Gastrocnemius medialis (tissue), 4 donors: ENCODE data around the gene ROBO1. TPM values are rescaled to one million over a fixed set of nuclear protein-coding genes. Genes with fewer than 3 reads are reported as not detected.
A peak's percentile ranks its signal among the peaks of the same experiment; 100 is the strongest.

ENCODE experiments used
- ATAC-seq, 2 donors: fragments of 150-250 bp; one replicate each; pipeline ENCODE4 v1.9.1; 2016
- DNase-seq, 2 donors: peaks; one replicate each; pipeline ENCODE4 v3.0.0-alpha.2; 2019
- H3K27ac ChIP-seq, 4 donors: fragments of 200-600 bp; sonication (generic); 1 replicate in 1 of 4; 2 replicates in 3 of 4; pipeline ENCODE4 v1.5.1; 2016 to 2018; ENCODE audit warnings: mild to moderate bottlenecking in 2 of 4, moderate library complexity in 1 of 4
- H3K27me3 ChIP-seq, 3 donors: fragments of 200-600 bp; sonication (generic) in 2 of 3; 1 replicate in 1 of 3; 2 replicates in 2 of 3; pipeline versions ENCODE4 v1.5.1 to v1.6.0; 2016 to 2019; ENCODE audit warnings: mild to moderate bottlenecking in 1 of 3, moderate library complexity in 1 of 3
- H3K36me3 ChIP-seq, 2 donors: fragments of 200-600 bp; sonication (generic) in 1 of 2; one replicate each; pipeline ENCODE4 v1.5.1; 2017 to 2018
- H3K4me1 ChIP-seq, 2 donors: fragments of 200-600 bp; sonication (generic) in 1 of 2; one replicate each; pipeline ENCODE4 v1.5.1; 2016 to 2017; ENCODE audit warnings: mild to moderate bottlenecking in 2 of 2
- H3K4me3 ChIP-seq, 4 donors: fragments of 200-600 bp; sonication (generic) in 3 of 4; 1 replicate in 1 of 4; 2 replicates in 3 of 4; pipeline ENCODE4 v1.5.1; 2016 to 2019; ENCODE audit warnings: mild to moderate bottlenecking in 2 of 4
- H3K9me3 ChIP-seq, 3 donors: fragments of 200-600 bp; sonication (generic) in 2 of 3; 1 replicate in 1 of 3; 2 replicates in 2 of 3; pipeline ENCODE4 v1.5.1; 2016 to 2019
- POLR2A ChIP-seq, 2 donors: fragments of 450-650 bp; IDR thresholded peaks; one replicate each; pipeline ENCODE4 v1.6.1; 2017; ENCODE audit warnings: antibody characterized with exemption in 2 of 2, mild to moderate bottlenecking in 2 of 2, moderate library complexity in 2 of 2
- in situ Hi-C, 4 donors: fragments of 200-750 bp; cut with MboI; loops; one replicate each; pipeline versions ENCODE4 v1.15.0 to v1.8.0; 2017; ENCODE audit warnings: low sequenced_read_pairs in 4 of 4
- intact Hi-C: fragments of 100-400 bp; cut with DNase I; formaldehyde crosslinking; loops from one replicate; pipeline ENCODE4 v1.15.1; 2023; ENCODE audit warnings: low total_unique reads
- total RNA-seq, 4 donors: library from RNA; depleted of rRNA; stranded (reverse); fragments of >200 nt; gene quantifications; one replicate each; pipeline versions ENCODE4 v1.1.0 to v1.2.3, GENCODE V29; 2016
- TF ChIP-seq, protein P1 (sequence below), 5 experiments: fragments of 450-650 bp in 3 of 5; fragments of 200-600 bp in 2 of 5; sonication (generic) in 2 of 5; IDR thresholded peaks in 4 of 5; conservative IDR thresholded peaks in 1 of 5; 1 replicate in 4 of 5; 2 replicates in 1 of 5; pipeline ENCODE4 v1.5.1; 2016 to 2019; ENCODE audit warnings: antibody characterized with exemption in 5 of 5, mild to moderate bottlenecking in 3 of 5, moderate library complexity in 3 of 5

The ROBO1 gene
- total RNA-seq, 4 donors from 2014 or later, result 4.2 to 16.0 (median 9.5) TPM

DNA sequence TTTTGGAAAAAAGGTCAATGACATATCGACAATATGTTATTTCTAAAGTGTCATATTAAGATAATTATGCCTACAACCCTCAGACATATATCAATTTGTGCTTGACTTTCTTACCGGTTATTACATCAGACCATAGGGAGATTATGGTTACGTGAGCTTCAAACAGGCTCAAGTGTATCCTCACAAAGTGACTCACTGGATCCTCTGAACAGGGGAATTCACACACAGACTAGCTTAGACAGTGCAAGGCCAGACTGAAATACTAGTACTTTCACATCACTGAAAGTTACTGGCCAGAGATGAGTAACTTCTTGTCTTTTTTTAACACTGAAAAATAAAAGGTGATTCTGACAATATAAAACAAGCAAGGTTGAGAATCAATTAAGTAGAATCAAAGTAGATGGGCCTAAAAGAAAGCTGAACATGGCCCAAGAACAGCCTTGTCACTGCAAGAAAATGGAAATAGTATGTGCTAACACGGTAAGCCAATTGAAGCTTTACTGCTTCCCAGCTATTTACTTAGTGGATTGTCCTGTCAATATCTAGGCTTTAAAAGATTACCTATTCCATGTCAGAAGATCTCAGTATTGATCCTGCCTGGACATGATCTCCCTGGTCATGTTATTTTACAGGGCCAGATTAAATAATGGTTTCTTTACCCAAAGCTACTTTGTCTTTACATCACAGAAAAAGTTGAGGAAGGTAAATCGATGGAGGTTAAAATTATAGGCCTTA lies 848.6 kb downstream of the ROBO1 start:
- in situ Hi-C loops, result no loop called here
- Histone ChIP-seq H3K36me3 (no peaks in the 10 kb centered on the region), H3K27ac (no peak overlapping the region), H3K4me3 (no peak overlapping the region), H3K9me3 (no peaks in the 10 kb centered on the region), H3K27me3 (no peaks in the 10 kb centered on the region), H3K4me1 (no peaks in the 10 kb centered on the region)
- DNase-seq (no peak), ATAC-seq (peak; percentile 75 to 96)
- TF ChIP-seq POLR2A (IDR thresholded peaks at IDR 0.05), result no peak
- TF ChIP-seq, protein P1, sequence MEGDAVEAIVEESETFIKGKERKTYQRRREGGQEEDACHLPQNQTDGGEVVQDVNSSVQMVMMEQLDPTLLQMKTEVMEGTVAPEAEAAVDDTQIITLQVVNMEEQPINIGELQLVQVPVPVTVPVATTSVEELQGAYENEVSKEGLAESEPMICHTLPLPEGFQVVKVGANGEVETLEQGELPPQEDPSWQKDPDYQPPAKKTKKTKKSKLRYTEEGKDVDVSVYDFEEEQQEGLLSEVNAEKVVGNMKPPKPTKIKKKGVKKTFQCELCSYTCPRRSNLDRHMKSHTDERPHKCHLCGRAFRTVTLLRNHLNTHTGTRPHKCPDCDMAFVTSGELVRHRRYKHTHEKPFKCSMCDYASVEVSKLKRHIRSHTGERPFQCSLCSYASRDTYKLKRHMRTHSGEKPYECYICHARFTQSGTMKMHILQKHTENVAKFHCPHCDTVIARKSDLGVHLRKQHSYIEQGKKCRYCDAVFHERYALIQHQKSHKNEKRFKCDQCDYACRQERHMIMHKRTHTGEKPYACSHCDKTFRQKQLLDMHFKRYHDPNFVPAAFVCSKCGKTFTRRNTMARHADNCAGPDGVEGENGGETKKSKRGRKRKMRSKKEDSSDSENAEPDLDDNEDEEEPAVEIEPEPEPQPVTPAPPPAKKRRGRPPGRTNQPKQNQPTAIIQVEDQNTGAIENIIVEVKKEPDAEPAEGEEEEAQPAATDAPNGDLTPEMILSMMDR (IDR thresholded peaks at IDR 0.05 in 4 of 5, conservative IDR thresholded peaks at IDR 0.05 in 1 of 5), result no peak
- intact Hi-C loops, result no loop called here

DNA sequence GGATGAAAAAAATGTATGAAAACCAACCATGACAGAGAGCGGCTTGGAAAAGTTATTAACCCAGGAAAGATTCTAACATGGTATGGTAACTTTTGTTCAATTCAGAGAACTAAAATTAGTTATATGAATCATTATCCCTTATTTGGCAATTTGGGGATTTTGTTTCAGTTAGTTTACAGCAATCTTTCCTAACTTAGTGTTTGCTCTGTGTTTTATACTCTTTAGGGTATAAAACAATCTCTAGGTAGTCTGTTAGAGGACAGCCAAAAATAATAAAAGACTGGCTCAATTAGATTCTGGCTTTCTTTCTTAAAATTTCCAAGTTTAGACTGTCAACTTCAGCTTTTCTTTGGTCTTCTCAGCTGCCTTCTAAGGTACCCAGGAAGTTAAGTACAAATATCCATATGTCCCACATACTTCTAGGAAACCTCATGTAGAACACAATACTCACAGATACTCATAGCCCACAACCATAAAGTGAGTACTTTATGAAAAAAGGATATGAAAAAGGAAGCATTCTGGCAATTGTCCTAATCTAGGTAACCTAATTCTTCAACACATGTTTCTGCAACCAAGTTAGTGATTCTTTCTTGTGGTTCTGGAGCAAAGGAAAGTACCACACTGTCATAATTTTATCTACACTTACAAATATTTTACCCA lies 849.3 kb downstream of the ROBO1 start:
- ATAC-seq (peak in 1 of 2 donors; percentile 38), DNase-seq (no peak)
- Histone ChIP-seq H3K27me3 (no peaks in the 10 kb centered on the region), H3K9me3 (no peaks in the 10 kb centered on the region), H3K4me3 (no peak overlapping the region), H3K4me1 (no peaks in the 10 kb centered on the region), H3K27ac (peak overlapping the region in 1 of 4 donors; percentile 4), H3K36me3 (no peaks in the 10 kb centered on the region)
- in situ Hi-C loops (no loop called here), intact Hi-C loops (no loop called here)
- TF ChIP-seq POLR2A (IDR thresholded peaks at IDR 0.05), result no peak
- TF ChIP-seq, protein P1 (IDR thresholded peaks at IDR 0.05 in 4 of 5, conservative IDR thresholded peaks at IDR 0.05 in 1 of 5), result no peak

DNA sequence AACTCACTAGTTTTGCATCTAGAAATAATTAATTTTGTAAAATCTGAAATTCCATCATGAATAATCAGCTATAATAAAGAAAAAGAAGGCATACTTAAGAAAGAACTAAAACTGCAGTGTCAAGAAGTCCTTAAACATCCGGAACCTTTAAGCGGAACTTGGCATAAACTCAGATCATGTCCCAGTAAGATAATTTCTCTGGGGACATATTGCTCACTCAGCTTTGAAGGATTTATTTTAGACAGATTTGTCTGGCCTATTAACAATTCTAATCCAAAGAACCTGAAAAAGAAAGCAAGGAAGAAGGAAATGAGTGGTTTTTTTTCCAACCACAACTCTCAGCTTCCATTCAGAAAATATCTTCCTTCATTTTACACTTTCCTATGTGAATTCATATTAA lies 850.3 kb downstream of the ROBO1 start:
- in situ Hi-C loops (no loop called here), intact Hi-C loops (no loop called here)
- DNase-seq (no peak), ATAC-seq (no peak)
- H3K36me3 ChIP-seq, result no peaks in the 10 kb centered on the region
- H3K27ac ChIP-seq, result peak overlapping the region in 1 of 4 donors; percentile 4
- H3K4me1 ChIP-seq, result no peaks in the 10 kb centered on the region
- H3K27me3 ChIP-seq, result no peaks in the 10 kb centered on the region
- H3K4me3 ChIP-seq, result no peak overlapping the region
- TF ChIP-seq POLR2A (IDR thresholded peaks at IDR 0.05), result no peak
- H3K9me3 ChIP-seq, result no peaks in the 10 kb centered on the region

DNA sequence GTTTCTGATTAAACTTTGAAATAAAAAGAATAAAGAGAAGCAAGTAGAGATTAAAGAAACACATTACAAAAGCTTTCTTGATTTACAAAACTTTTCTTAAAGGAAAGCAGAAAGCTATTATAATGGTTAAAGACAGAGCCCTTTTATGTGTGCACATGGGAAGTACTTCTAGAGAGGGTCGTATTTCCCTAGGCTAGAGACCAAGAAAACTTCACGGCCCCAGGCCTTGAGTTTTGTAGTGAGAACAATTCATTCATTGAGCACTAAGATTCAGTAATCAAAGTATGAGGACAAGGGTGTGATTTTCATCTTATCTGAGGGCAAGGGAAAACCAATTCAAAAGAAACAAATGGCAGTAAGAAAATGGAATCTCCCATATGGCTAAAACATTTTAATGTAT lies 854.1 kb downstream of the ROBO1 start:
- H3K9me3 ChIP-seq, result no peaks in the 10 kb centered on the region
- intact Hi-C loops, result no loop called here
- TF ChIP-seq POLR2A (IDR thresholded peaks at IDR 0.05), result no peak
- TF ChIP-seq, protein P1 (IDR thresholded peaks at IDR 0.05 in 4 of 5, conservative IDR thresholded peaks at IDR 0.05 in 1 of 5), result no peak
- DNase-seq (no peak), ATAC-seq (no peak)
- H3K4me3 ChIP-seq, result no peak overlapping the region
- H3K36me3 ChIP-seq, result no peaks in the 10 kb centered on the region
- no peaks in the 10 kb centered on the region for H3K4me1 ChIP-seq
- no peak overlapping the region for H3K27ac ChIP-seq
- in situ Hi-C loops, result no loop called here
- no peaks in the 10 kb centered on the region for H3K27me3 ChIP-seq

DNA sequence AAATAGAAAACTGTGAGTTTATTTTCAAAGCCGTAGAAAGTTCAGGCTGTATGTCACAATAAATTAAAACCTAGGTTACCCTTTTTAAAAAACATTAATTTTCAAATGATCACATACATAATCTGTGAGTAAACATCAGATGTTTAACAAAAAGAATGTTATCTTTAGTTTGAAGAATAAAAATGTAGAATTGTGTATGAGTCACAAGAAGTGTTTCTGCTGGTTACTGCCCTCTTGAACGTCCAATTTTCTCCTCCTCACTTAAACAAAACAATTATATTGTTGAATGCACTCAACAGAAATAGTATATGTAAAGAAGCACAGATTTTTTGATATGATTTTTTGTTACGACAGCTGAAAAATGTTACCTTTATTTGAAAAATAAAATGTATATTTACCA lies 855.1 kb downstream of the ROBO1 start:
- no peaks in the 10 kb centered on the region for H3K4me1 ChIP-seq
- intact Hi-C loops (no loop called here), in situ Hi-C loops (no loop called here)
- DNase-seq (no peak), ATAC-seq (no peak)
- H3K36me3 ChIP-seq, result no peaks in the 10 kb centered on the region
- H3K9me3 ChIP-seq, result no peaks in the 10 kb centered on the region
- TF ChIP-seq, protein P1 (IDR thresholded peaks at IDR 0.05 in 4 of 5, conservative IDR thresholded peaks at IDR 0.05 in 1 of 5), result no peak
- TF ChIP-seq POLR2A (IDR thresholded peaks at IDR 0.05), result no peak
- H3K27ac ChIP-seq, result no peak overlapping the region
- no peak overlapping the region for H3K4me3 ChIP-seq
- H3K27me3 ChIP-seq, result no peaks in the 10 kb centered on the region
